ENCODE data around the gene ARPP21.
"Not testable (repeated sequence)": the region's sequence is repeated elsewhere in the genome, so short reads cannot be mapped to it uniquely, and the experiment has no call there.

ARPP21 gene

GRCh38 chr3:35782355-35782754 is 143.0 kb downstream of the ARPP21 start:
- no peak for DNase-seq

DNA sequence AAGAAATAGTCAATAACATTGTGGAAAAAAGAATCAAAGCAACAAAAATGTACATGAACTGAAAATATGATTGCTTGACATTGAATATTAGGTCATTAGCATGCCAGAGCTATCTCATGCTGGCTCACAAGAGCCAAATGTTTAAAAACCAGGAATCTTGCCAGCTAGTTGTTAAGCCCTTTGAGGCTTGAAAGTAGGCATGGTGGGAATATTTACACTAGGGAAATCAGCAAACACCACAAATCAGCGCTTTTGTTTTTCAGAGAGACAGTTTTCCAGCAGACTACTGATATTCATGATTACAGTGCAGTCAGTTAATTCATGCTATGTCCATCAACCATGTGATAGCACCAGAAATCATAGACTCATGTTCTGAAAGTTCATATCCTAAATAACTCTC is 144.8 kb downstream of the ARPP21 start:
- no peak for DNase-seq

- no peak for DNase-seq
Measured at GRCh38 chr3:35785234-35785888, 146.0 kb downstream of the ARPP21 start.

DNA sequence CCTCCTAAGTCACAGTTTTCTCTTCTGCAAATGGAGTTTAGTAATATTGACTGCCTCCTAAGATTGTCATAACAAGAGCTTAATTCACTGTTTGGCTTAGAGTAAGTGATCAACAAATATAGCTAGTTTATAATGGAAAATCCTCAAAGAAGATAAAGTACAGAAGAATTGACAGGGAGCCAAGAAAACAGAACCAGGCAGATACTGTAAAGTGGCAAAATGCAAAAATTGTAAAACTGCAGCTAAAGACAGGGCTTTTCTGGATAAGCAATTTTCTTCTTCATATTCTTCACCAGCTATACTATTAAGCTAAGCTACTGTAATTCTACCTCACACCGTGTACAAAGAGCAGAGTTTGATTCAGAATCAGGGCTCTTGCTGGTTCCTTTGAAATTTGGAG is 148.6 kb downstream of the ARPP21 start:
- no peak for DNase-seq

DNA sequence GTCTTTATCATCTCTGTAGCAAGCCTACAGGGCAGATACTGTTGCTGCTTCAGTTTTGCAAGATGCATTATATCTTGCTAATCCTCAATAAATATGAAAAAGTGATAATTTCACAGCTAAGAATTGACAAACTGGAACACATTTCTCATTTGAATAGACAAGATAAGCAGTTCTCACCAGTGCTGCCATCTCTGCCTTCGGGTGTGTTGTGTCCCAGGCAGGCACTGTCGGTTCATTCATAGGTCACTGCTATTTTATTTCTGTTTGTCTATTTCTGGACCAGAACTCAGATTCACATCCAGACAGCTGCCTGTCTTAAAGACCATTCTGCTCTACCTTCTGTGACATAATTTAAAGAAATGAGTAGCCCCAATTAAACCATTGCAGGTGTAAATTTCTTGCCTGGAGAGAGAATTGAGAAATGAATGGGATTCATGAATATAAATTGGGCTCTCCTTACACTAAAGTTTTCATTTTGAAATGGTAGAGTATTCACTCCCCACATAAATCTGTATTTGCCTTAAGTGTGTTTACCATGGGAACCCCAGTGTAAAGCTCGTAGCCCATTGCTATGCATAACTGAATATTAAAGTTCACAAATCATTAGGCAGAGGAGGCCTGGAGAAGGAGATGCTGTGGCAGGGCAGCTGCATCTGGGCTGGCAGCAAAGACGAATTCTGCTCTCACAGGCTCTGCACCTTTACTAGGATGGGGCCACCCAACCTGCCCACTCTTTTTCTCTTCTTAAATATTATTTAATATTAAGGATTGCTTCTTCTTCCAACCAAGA is 149.9 kb downstream of the ARPP21 start:
- no peak for DNase-seq

- DNase-seq: no peak
Measured at GRCh38 chr3:35790764-35791163, 151.4 kb downstream of the ARPP21 start.

DNA sequence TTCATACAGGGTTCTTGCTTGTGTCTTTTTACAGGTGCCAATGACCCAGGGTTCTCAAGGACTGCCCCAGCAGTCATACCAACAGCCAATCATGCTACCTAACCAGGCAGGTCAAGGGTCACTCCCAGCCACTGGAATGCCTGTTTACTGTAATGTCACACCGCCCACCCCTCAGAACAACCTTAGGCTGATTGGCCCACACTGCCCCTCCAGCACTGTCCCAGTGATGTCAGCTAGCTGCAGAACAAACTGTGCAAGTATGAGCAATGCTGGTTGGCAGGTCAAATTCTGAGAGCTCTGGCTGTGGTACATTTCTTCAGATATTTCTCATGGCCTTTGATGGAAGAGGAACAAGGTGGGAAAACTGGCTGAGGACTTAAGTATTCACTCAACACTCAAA is 154.3 kb downstream of the ARPP21 start:
- no peak for DNase-seq

GRCh38 chr3:35800960-35801459 is 161.7 kb downstream of the ARPP21 start:
- DNase-seq: no peak

DNA sequence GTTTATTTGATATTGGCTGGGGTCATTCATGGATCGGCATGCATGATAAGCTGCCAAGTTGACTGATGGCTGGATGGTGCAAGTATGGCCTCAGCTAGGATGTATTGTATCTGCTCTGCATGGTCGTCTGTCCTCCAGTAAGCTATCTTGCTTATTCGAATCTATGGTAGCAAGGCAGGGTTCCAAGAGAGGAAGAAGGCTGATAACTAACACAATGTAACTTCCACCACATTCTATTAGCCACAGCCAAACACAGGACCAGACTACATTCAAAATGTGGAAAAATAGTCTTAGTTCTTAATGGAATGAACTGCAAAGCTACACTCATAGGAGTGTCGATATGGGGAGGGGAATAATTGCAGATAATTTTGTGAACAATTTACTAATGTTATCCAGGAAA is 175.2 kb downstream of the ARPP21 start:
- no peak for DNase-seq

- DNase-seq: not testable (repeated sequence)
Measured at GRCh38 chr3:35815796-35816195, 176.5 kb downstream of the ARPP21 start.

- no peak for DNase-seq
Measured at GRCh38 chr3:35817216-35817615, 177.9 kb downstream of the ARPP21 start.

DNA sequence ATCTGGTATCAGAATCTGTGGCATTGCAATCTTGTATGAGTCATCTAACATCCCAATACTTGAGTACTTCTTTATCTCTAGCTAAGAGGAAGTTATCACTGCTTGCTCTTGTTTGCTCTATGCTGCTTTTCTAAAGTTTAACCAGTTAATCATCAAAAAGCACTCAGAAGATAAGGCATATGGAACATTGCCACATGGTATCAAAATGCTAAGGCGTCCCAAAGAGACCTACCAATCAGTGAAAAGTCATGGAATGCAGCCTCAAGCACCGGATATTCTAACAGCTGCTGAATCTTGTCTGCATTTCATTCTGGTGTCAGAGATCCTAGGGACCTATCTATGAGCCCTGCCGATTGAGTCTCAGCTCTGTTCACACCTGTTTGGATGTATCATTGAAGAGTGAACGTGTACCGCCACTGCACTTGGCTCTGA is 192.8 kb downstream of the ARPP21 start:
- DNase-seq: no peak

All from GF-D8 (cell line).